NCI-H748 treated with DMSO at 0.1 percent for 48 hours (cell line): ENCODE results near the gene C12orf56.
"Not testable (repeated sequence)": the region's sequence is repeated elsewhere in the genome, so short reads cannot be mapped to it uniquely, and the experiment has no call there.

Source experiments
- DNase-seq: peaks from one replicate; lab custom pipeline; 2025; lab: John Stamatoyannopoulos, UW

C12orf56 gene

DNA sequence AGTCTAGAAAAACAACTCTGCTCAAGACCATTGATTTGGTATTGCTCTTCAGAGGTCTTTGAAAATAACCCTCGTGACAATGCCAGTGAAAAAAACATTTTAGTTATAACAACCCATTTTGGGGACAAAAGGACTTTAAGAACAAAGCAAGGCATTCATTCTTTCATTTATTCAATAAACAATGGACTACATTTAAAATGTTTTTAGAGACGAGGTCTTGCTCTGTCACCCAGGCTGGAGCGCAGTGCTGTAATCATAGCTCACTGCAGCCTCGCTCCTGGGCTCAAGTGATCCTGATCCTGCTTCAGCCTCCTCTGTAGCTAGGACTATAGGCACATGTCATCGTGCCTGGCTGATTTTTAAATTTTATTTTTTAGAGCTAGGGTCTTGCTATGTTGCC, 160.8 kb downstream of the C12orf56 start:
- no peak for DNase-seq

DNA sequence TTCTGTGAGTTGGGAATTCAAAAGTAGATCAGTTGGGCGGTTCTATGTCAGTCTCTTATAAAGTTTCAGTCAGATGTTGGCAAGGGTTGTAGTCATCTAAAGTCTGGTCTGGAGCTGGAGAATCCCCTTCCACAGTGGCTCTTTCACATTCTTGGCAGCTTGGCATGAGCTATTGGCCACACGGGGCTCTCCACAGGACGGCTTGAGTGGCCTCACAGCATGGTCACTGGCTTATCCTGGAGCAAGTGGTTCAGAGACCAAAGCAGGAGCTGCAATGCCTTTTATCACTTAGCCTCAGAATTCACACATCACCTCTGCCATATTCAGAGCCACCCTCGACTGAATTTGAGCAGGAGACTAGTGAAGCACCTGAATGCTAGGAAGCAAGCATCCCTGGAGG, 161.3 kb downstream of the C12orf56 start:
- DNase-seq, result no peak

DNA sequence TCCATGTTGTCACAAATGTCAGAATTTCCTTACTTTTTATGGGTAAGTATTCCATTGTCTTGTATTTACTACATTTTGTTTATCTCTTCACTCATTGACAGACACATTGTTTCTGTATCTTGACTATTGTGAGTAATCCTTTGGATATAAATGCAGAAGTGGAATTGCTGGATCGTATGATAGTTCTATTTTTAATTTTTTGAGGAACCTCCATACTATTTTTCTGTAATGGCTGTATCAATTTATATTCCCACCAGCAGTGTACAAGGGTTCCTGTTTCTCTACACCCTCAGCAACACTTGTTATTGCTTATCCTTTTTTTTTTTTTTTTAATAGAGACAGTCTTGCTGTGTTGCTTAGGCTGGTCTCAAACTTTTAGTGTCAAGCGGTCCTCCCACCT, 164.9 kb downstream of the C12orf56 start:
- no peak for DNase-seq

DNA sequence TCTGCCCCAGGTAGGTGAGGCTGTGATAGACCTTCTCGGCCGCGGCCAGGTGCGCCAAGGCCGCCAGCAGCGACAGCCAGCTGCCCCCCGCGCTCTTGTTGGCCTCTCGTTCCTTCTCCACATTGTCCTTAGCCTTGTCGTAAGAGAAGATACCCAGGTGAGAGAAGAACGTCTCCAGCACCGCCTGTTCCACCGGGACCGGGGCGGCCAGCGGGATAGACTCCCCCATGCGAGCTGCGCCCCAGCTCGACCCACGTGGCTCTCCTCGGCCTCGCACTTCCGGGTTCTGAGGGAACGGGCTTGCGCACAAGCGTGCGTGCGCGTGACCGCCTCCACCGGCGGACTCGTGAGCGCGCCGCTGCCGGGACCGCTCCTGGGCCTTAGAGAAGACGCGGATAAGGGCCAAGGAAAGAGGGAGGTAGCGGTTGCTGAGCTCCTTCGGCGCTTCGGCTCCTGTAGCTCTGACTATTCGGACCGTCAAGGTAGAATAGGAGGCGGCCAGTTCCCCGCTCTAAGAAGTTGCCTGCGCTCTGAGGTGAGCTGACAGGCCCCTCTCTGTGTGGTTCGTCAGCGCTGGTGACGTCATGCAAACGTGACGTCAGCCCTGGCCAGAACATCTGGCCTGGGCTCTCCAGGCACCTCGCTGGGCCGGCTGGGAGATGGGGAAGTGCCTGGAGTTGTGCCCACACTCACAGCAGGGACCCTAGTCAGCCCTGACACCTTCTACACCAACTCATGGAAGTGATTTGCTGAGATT, 168.4 kb downstream of the C12orf56 start, which contains the start of gene KICS2:
TSS of gene KICS2 (minus strand) at position 288 of the 757 bp plus-strand sequence. CDS start at position 229, 59 bp downstream.
- peak; percentile 79 for DNase-seq

DNA sequence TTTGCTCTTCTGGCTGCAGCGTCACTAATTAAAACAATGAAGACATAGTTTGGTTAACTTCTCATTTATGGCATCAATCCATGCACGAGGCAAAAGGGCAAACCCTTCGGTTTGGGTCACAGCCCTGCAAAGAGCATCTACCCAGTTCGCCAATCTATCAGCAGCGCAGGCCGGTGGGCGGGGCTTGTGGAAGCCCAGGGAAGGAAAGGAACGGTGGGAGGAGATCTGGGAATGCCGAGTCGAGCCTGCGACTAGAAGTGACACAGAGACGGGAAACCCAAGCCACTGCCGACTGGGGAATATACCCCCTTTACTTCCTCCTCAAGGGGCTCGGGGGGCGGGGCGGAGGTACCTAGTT, 168.9 kb downstream of the C12orf56 start:
- DNase-seq, result peak; percentile 71

DNA sequence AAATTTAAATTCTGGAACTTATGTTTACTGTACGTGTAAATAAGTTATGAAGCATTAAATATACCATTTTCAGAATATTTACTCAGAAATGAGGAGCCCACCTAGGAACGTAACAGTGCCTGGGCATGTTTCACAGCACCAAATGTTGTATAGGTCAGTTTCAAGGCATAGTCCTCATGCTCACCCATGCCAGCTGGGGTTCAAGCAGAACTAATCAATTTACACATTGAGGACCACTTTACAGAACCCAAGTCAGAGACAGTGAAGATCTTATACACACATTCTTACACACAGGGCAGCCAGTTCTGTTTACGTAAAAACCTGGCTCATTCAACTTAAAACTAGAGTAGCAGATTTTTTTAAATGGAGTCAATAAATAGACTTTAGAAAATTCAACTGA, 170.5 kb downstream of the C12orf56 start:
- no peak for DNase-seq

DNA sequence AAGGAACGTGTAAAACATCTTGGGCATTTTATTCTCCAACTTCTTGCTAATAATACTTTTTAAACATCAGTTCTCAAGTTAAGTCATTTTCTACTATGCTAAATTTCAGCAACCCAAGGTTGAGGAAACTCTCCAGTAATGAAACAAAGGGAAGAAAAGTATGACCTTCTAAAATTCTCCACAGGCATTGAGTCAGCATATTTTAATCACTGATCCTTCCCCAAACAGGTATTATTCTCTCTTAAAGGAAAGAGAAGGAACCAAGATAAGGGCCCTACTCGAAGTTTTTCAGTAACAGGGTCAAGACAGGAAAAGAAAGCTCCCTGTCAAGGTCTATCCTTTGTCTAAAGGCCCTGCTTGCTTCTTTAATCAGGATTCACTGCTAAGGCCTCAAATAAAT, 171.4 kb downstream of the C12orf56 start:
- DNase-seq, result no peak

DNA sequence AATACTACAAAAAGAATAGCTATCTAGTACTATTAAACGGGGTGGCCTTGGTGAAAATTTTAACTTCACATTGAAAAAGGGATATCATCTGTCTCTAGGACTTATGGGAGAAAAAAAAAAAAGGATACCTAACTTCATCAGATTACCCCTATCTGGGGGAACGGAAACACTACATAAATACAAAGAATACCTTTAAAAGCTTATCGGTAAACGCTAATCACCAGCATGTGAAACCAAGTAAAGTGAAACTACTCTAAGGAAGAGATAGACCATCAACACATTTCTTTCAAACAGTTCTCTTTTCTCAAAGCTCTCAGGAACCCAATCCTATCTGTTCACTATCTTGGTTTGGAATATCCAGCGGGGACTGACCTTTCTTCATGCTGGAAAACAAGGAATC, 172.0 kb downstream of the C12orf56 start:
- no peak for DNase-seq

DNA sequence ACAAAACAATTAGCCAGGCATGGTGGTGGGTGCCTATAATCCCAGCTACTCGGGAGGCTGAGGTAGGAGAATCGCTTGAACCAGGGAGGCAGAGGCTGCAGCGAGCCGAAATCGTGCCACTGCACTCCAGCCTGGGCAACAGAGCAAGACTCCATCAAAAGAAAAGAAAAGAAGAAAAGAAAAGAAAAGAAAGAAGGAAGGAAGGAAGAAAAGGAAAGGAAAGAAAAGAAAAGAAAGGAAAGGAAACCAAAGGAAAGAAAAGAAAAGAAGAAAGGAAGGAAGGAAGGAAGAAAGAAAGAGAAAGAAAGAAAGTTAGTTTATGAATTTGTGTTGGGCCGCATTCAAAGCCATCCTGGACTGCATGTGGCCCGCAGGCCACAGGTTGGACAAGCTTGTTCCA, 172.9 kb downstream of the C12orf56 start:
- not testable (repeated sequence) for DNase-seq

DNA sequence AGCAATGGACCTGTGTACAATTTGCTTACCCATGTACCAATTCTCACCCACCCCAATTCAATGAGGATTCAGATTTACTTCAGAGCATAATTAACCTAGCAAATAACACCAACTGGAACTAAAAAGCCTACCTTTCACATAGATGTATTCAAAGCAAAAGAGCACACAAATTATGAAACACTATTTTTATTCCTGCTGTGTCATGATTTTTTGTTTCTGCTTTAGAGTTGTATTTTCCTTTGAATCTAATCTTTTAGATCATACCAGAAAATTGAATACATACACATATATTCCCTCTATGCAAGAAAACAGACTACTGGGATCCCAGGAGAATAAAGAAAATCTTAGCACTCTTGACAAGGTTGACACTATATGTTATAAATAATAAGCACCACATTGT, 174.3 kb downstream of the C12orf56 start:
- DNase-seq, result no peak
